ENCODE measurements around the gene KDM3A.

Gene KDM3A

GRCh38 chr2:86440631-86441391, at the start of gene KDM3A:
TSS of gene KDM3A (plus strand) at chr2:86441371. CDS start at chr2:86442048, 677 bp downstream.
- peak; percentile 94 for DNase-seq (ENCODE audit: low spot score)

- DNase-seq (ENCODE audit: low spot score) = no peak
Observed at GRCh38 chr2:86392873-86393518, 48.2 kb upstream of the KDM3A start.

- no peak for DNase-seq (ENCODE audit: low spot score)
Observed at GRCh38 chr2:86393521-86394491, 47.4 kb upstream of the KDM3A start.

- DNase-seq (ENCODE audit: low spot score) = peak; percentile 33
Observed at GRCh38 chr2:86396291-86396785, 44.8 kb upstream of the KDM3A start.

GRCh38 chr2:86397986-86398385, 43.2 kb upstream of the KDM3A start:
- no peak for DNase-seq (ENCODE audit: low spot score)

GRCh38 chr2:86398500-86399474, 42.4 kb upstream of the KDM3A start:
- DNase-seq (ENCODE audit: low spot score) = no peak

- DNase-seq (ENCODE audit: low spot score) = no peak
Observed at GRCh38 chr2:86400321-86400720, 40.9 kb upstream of the KDM3A start.

GRCh38 chr2:86410581-86410980, 30.6 kb upstream of the KDM3A start:
- no peak for DNase-seq (ENCODE audit: low spot score)

- DNase-seq (ENCODE audit: low spot score) = no peak
Observed at GRCh38 chr2:86411396-86411795, 29.8 kb upstream of the KDM3A start.

GRCh38 chr2:86412007-86412406, 29.2 kb upstream of the KDM3A start:
- no peak for DNase-seq (ENCODE audit: low spot score)

GRCh38 chr2:86413296-86414094, 27.7 kb upstream of the KDM3A start:
- no peak for DNase-seq (ENCODE audit: low spot score)

GRCh38 chr2:86414996-86415395, 26.2 kb upstream of the KDM3A start:
- no peak for DNase-seq (ENCODE audit: low spot score)

GRCh38 chr2:86416146-86416545, 25.0 kb upstream of the KDM3A start:
- no peak for DNase-seq (ENCODE audit: low spot score)

- DNase-seq (ENCODE audit: low spot score) = peak; percentile 8
Observed at GRCh38 chr2:86417961-86418360, 23.2 kb upstream of the KDM3A start.

- DNase-seq (ENCODE audit: low spot score) = no peak
Observed at GRCh38 chr2:86420913-86421312, 20.3 kb upstream of the KDM3A start.

GRCh38 chr2:86426271-86426670, 14.9 kb upstream of the KDM3A start:
- no peak for DNase-seq (ENCODE audit: low spot score)

- DNase-seq (ENCODE audit: low spot score) = no peak
Observed at GRCh38 chr2:86429335-86429734, 11.8 kb upstream of the KDM3A start.

GRCh38 chr2:86430368-86430767, 10.8 kb upstream of the KDM3A start:
- no peak for DNase-seq (ENCODE audit: low spot score)

- DNase-seq (ENCODE audit: low spot score) = no peak
Observed at GRCh38 chr2:86433137-86433536, 8.0 kb upstream of the KDM3A start.

GRCh38 chr2:86434290-86434689, 6.9 kb upstream of the KDM3A start:
- DNase-seq (ENCODE audit: low spot score) = no peak
